Suprapubic skin (tissue), 4 donors: ENCODE results near the gene NR5A2. TPM values are rescaled to one million over a fixed set of nuclear protein-coding genes. Genes with fewer than 3 reads are reported as not detected.

Experiments
- DNase-seq, 2 donors: peaks; one replicate each; pipeline ENCODE4 v3.0.0-alpha.2; 2019; ENCODE audit warnings: low spot score in 2 of 2
- H3K27ac ChIP-seq: fragments of 200-600 bp; sonication (generic); one replicate; pipeline ENCODE4 v1.5.1; 2019
- H3K27me3 ChIP-seq: fragments of 200-600 bp; sonication (generic); one replicate; pipeline ENCODE4 v1.5.1; 2019
- H3K36me3 ChIP-seq: fragments of 200-600 bp; sonication (generic); one replicate; pipeline ENCODE4 v1.5.1; 2019
- H3K4me1 ChIP-seq: fragments of 200-600 bp; sonication (generic); one replicate; pipeline ENCODE4 v1.5.1; 2019
- H3K4me3 ChIP-seq: fragments of 200-600 bp; sonication (generic); one replicate; pipeline ENCODE4 v1.5.1; 2019; ENCODE audit warnings: mild to moderate bottlenecking
- H3K9me3 ChIP-seq: fragments of 200-600 bp; sonication (generic); one replicate; pipeline ENCODE4 v1.5.1; 2019
- POLR2A ChIP-seq, 2 donors: fragments of 450-650 bp; IDR thresholded peaks; one replicate each; pipeline ENCODE4 v1.6.1; 2017; ENCODE audit warnings: antibody characterized with exemption in 2 of 2, mild to moderate bottlenecking in 2 of 2, moderate library complexity in 2 of 2
- WGBS: methylation state at CpG from one replicate; pipeline ENCODE4 v1.1.5; 2018; 5-methylcytosine and 5-hydroxymethylcytosine counted together
- total RNA-seq, 4 donors: library from RNA; depleted of rRNA; stranded (reverse); fragments of >200 nt; gene quantifications; one replicate each; pipeline ENCODE4 v1.1.0, GENCODE V29; 2016

NR5A2 gene
- total RNA-seq, 4 donors from 2014 or later = 0.49 to 3.3 (median 0.96) TPM

GRCh38 chr1:200226969-200227303 is 199.4 kb downstream of the NR5A2 start:
- no peak for DNase-seq
- no peak overlapping the region for H3K4me3 ChIP-seq
- TF ChIP-seq POLR2A (IDR thresholded peaks at IDR 0.05) = no peak
- peaks cover 6% of the 10 kb centered on the region for H3K4me1 ChIP-seq
- H3K36me3 ChIP-seq = no peaks in the 10 kb centered on the region
- H3K27ac ChIP-seq = no peak overlapping the region
- H3K27me3 ChIP-seq = peaks cover 10% of the 10 kb centered on the region
- H3K9me3 ChIP-seq = no peaks in the 10 kb centered on the region
- WGBS = 54% methylated on average over 1 of the region's 1 CpG
